RPMI8226 (cell line): ENCODE results near the gene JAK1.
A peak's percentile ranks its signal among the peaks of the same experiment; 100 is the strongest.

Experiments used
- DNase-seq: peaks from one replicate; pipeline ENCODE4 v3.0.0-alpha.2; 2015

JAK1 gene

GRCh38 chr1:64887689-64888217, 78.6 kb downstream of the JAK1 start:
- DNase-seq = no peak

DNA sequence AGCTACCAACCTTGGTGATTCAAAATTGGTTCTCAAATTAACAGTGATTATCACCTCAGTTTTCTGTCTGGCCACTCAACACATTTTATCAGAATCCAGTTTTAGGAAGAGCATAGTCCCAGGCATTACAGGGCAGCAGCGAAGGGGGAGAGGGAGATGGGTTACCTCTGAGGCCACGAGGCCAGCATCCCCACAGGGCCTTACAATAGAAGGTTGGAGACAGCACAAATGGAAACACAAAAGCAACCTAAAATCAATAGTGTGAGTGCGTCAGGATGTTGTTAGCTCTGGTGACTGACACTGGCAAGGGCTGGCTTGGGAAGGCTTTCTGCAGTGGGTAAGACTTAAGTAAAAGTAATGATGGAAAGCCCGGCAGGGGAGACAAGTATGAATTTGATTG, 79.5 kb downstream of the JAK1 start:
- no peak for DNase-seq

DNA sequence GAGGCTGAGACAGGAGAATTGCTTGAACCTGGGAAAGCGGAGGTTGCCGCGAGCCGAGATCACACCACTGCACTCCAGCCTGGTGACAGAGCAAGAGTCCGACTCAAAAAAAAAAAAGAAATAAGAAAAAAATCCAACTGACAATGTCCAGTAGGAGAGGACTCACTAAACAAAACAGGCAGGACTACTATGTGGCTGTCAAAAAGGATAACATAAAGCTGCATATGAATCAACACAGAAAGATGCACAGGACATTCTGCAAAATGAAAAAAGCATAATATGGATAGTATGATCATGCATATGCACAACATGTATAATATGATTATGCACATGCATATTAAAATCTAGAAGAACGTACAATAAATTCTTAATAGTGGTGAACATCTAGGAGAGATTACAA, 80.7 kb downstream of the JAK1 start:
- DNase-seq = no peak

DNA sequence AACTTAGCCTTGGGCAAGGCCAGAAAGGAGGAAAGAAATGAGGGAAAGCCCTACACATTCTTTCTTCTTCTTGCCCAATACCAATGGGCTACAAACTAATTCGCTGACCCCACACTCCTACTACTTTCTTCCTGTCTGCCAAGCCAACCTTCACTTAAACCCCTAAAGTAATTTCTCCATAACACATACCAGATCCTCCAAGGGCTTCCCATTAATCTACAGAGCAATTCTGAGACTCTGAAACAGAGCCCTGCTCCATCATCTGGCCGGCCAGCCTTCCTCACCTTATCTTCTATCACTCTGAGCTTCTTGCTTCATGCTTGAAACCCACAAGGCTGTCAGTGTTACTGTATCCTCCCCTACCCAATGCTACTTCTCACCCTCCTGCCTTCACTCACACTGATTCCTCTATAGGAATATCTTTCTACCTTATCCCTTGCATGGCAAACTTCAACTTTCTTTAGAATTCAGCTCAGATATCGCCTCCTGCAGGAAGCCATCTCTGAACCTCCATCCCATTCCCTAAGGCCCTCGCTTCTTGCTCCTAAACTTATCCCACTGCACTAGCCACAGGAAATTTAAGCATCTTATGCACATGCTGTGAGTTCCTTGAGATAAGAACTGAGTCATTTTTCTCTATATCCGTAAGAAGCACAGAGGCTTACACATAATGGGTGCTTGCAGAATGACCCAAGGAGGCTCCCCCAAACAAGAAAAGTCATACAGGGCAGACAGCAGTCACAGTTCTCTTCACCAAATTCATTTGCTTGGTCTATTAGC, 81.9 kb downstream of the JAK1 start:
- no peak for DNase-seq

DNA sequence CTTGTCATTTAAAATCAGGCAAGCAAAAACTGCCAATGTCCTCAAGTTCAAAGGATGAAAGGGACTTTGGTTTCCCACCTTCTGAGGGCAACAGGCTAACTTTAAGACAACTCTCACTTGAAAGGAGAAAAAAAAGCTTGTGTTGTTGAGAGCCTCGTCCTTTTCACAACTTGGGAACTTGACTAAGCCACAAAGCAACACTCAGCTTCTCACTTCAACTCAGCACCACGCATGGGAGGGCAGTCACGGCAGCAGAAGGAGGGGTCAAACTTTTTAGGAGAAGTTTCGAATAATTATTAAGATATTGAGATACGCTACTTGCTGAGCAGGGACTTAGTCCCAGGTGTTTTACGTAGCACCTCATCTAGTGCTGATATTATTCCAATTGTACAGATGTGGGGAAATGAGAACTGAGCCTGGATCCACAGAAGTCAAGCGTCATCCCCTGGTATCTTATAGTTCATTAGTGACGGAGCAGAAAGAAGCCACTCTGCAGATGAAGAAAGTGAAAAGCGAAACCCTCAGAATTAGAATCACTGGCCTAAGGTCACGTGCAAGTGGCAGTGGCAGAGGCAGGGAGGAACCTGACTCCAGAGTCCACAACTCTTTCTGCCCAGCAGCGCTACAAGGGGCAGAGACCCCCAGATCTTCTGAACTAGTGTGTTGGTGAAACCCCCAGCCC, 83.6 kb downstream of the JAK1 start:
- no peak for DNase-seq

- DNase-seq = no peak
Observed at GRCh38 chr1:64881281-64881680, 85.1 kb downstream of the JAK1 start.

GRCh38 chr1:64880449-64880848, 85.9 kb downstream of the JAK1 start:
- DNase-seq = no peak

DNA sequence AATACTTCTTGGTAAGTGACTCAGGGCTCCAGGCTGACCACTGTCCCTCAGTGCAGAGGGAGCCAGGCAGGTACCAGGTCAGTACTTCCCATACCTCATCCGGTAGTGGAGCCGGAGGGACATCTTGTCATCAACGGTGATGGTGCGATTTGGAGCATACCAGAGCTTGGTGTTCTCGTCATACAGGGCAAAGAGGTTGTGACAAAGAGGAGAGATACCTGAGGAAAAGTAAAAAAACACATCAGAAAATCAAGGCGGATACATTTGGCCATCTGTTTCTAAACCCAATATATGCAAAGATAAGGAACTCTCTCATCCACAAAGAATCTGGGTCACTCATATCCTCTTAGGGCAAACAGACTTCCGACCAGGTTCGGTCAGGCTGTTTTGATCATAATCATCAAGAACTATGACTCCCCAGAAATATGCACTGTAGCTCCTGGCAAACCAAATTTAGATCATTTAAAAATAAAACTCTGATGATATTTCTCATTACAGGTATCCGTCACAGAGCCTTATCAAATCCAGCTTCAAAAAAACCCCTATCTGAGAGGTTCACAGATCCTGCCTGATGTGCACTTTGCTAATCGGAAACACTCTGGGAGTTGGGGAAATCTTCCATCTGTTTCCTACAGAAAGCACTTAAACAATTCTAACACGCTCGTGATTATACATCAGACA, 87.3 kb downstream of the JAK1 start:
- DNase-seq = no peak

DNA sequence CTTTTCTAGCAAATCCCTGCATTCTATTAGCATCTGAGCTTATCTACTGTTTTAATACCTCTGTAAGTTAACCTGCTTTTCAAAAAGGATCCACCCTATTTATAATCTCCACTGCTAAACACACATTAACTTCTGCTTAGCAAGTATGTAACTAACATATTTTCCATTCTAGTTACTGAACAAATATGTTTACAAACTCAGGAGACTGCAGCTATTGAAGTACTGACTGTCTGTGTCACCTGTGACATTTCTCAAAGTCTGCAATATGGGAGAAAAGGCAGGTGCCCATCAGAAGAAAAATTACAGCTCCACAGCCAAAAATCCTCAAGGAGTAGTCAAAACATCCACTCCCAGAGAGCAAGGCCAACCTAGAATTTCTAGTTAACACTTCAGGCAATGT, 88.3 kb downstream of the JAK1 start:
- DNase-seq = no peak

DNA sequence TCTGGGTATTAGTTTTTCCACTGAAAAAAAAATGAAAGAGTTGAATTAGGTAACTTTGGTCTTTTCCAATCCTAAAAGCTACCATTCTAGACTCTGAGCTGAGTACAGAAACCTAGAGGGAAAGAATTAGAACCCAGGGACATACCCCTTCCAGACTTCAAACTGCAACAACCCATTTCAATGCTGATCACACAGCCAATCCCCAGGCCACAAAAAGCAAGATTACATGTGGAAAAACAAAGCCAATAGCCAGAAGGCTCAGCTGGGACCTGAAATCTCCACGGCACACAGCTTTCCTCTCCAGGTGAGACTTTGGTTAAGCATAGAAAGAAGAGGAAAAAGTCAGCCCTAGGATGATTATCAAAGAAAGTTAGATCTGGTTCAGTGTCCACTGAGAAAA, 88.8 kb downstream of the JAK1 start:
- no peak for DNase-seq

GRCh38 chr1:64877151-64877550, 89.2 kb downstream of the JAK1 start:
- no peak for DNase-seq

GRCh38 chr1:64875606-64876005, 90.7 kb downstream of the JAK1 start:
- DNase-seq = no peak

DNA sequence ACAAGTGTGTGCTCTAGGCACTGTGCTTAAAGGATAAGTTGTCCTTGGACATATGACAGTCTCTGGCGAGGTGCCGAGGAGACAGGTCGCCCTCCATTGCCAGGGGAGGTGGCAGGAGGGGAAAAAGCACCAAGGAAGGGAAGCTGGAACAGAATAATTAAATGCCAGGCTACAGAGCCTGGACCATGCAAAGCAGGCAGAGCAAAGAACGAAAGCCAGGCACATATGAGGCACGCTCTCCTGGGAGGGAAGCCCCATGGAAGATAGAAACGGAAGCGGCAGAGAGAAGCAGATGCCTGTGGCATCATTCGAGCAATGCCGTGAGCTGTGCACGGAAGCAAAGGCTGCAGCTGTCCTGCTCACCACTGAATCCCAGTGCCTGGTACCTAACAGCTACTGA, 91.2 kb downstream of the JAK1 start:
- DNase-seq = no peak

DNA sequence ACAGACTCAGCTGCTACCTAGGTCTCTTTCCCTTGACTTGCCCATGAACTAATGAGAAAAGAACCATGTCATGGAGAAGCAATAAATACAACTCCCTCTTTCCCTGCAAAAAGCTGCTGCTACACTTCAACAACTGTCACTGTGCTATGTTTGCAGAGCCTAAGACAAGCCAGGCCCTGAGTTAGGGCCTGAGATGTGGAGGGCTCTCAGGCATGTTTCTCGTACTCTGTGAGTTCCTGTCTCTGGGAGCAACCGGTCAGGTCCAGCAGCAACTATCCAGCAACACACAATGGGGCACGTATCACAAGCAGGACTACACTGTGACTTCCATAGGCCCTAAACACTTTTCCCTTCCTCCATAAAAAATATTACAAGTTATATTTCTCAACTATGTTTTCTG, 91.7 kb downstream of the JAK1 start:
- DNase-seq = no peak

GRCh38 chr1:64873576-64873975, 92.8 kb downstream of the JAK1 start:
- DNase-seq = no peak

DNA sequence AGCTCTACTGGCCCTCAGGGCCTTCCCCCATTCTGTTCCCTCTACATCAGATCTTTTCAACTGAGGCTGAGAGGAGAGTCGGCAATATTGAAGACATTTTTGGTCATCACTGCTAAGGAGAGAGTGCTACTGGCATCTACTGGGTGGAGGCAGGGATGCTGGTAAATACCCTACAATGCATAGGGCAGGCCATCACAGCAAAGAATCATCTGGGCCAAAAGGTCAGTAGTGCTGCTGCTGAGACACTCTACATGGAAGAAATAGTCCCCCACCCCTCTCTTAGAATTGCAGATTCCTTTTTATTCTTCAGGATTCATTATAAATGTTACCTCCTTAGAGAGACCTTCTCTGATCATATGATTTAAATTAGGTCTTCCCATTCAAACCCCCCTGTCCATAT, 94.3 kb downstream of the JAK1 start:
- DNase-seq = no peak

DNA sequence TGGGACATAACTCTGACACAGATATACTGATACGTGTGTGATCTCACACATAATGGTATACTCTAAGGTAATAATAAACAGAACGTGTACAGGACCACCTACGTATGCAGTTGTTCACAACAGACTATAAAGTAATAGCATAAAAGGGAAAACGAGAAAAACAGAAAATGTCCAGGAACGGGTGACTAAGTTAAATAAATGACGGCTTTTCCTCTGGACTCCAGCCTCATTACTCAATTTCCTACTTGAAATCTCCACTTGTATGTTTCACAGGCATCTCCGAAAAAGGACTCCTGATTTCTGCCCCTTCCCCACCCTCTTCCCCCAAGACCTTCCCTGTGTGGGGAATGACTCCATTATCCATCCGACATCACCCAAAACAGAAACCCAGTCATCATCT, 95.1 kb downstream of the JAK1 start:
- no peak for DNase-seq

DNA sequence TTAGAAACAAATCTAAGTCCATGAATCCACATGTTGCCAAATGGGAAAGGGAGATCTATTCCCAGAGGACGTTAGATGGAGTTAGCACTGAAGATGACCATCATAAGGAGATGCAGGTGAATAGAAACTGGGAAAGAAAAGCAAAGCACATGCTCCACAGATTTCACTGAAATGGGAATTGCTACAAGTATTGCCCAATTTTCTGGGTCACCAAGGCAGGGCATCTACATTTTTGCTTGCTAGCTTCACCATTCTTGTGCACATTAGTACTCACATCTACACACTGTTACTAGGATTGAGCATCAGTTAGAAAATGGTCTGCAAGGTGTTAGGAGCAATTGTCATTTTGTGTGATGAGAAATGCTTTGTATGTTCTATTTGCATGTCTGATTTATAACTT, 99.1 kb downstream of the JAK1 start:
- no peak for DNase-seq

GRCh38 chr1:64866689-64867088, 99.7 kb downstream of the JAK1 start:
- no peak for DNase-seq

GRCh38 chr1:64865105-64865757, 101.1 kb downstream of the JAK1 start:
- no peak for DNase-seq

- DNase-seq = peak; percentile 99
Observed at GRCh38 chr1:64864018-64864940, 102.1 kb downstream of the JAK1 start.

DNA sequence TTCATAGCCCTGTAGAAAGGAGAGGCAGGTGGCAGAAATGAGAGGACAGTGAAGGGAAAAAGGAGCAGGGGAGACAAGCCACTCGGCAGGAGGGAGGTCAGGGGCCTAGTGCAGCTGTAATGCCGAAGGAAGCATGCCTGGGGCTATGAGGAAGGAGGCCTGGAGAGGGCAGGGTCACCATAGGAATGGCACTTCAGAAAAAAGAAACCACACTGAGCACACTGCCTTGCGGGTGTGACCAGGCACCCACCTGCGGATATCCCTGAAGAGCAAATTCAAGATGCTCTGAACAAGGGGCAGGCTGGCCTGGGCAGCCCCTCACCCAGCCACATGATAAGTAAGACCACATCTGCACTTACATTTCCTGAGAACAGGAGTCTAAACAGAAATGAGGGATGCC, 104.7 kb downstream of the JAK1 start:
- no peak for DNase-seq
